HG03159 (cell line): ENCODE measurements around the gene CAPZA1.

ENCODE experiments used
- ATAC-seq: cut with Tn5 transposase; IDR thresholded peaks from one replicate; pipeline ENCODE4 v1.9.1; 2021; ENCODE audit warnings: mild to moderate bottlenecking, moderate library complexity; ENCODE audit not compliant: unreplicated experiment

The CAPZA1 gene

DNA sequence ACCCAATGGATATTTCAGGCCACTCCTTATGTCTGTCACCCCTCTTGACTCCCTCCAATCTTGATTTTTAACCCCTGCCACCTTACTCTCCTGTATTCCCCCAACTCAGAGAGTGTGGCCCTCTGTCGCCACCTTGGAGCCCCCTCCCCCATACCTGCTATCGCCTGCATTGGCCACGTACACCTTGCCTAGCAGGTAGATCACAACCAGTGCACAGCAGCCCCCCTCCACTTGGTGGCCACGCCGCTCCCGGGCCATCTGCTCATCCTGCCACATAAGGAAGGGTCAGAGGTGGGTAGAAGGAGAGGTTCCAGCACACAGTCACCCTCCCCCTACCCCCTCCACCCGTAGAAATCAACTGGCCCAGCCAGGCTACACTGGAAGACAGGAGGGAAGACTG is 92.6 kb downstream of the CAPZA1 start:
- ATAC-seq, result no peak

GRCh38 chr1:112712701-112713128 is 93.1 kb downstream of the CAPZA1 start:
- ATAC-seq, result no peak

DNA sequence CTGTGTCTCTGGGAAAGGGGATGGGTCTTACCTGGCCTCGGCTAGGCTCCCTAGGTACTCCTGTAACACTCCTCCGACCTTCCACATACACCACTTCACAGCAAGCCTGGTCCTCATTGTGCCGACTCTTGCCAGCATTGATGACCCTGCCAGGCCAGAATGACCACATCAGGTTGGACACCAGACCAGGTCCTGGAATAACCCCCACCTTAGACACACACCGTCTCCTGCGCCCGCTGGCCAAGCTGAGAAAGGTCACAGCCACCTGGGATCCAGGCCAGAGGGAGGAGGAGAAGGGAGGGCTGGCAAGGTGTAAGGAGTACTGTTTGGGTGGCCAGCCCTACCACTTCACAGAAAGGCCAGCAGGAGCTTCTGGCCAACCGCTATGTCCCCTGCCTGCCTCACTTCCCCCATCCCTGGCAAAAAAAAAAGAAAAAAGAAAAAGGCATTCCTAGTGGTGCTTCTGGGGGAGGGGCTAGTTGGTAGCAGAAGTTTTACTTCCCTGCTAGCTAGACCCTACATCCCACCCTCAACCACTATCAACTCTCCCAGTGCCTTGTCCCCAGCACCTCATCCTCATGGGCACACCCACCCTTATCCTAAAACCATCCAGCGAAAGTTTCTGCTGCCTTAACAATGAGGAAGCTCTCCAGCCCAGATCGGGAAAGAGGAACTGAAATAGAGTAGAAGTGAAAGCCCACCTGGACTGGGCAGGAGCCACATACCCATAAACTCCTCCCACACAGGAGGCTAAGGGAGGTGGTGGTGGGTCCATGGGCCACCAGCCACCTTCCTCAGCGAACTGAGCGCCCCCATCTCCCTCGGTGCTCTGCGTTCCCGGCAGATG is 94.1 kb downstream of the CAPZA1 start:
- ATAC-seq, result peak; percentile 29

- ATAC-seq, result peak; percentile 3
These were observed 95.0 kb downstream of the CAPZA1 start for GRCh38 chr1:112714313-112715263.

- peak; percentile 76 for ATAC-seq
These were observed 95.8 kb downstream of the CAPZA1 start, which contains the start of gene PPM1J for GRCh38 chr1:112715264-112716053. Gene PPM1J, minus strand, starts transcription at chr1:112715332. Its CDS starts 31 bp downstream, at chr1:112715301.

DNA sequence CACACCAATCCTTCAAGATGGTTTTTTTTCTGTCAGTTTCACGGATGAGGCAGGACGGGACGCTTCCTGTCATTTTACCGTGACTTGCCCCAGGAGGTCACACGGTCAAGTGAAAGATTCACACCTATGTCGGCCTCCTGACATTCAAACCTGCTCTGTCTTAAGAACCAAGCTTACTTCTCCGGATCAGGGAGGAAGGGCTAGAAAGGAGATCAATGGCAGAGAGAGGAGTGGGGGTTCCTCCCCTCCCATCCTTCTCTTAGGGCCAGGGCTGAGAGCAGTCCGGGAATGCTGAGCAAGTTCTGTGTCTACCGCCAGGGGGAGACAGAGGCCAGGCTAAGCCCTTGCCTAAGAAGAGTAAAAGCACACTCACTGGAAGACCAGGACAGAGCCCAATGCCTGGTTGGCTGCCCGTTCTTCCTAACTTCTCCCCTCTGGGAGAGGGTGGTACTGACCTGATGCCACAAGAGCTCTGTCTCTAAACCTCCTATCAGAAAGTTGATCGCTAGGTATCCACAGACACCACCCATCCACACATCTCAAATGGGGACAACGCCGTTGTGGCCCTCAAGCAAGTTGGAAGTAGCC is 96.6 kb downstream of the CAPZA1 start:
- ATAC-seq, result no peak

GRCh38 chr1:112717263-112717873 is 97.7 kb downstream of the CAPZA1 start:
- ATAC-seq, result no peak

DNA sequence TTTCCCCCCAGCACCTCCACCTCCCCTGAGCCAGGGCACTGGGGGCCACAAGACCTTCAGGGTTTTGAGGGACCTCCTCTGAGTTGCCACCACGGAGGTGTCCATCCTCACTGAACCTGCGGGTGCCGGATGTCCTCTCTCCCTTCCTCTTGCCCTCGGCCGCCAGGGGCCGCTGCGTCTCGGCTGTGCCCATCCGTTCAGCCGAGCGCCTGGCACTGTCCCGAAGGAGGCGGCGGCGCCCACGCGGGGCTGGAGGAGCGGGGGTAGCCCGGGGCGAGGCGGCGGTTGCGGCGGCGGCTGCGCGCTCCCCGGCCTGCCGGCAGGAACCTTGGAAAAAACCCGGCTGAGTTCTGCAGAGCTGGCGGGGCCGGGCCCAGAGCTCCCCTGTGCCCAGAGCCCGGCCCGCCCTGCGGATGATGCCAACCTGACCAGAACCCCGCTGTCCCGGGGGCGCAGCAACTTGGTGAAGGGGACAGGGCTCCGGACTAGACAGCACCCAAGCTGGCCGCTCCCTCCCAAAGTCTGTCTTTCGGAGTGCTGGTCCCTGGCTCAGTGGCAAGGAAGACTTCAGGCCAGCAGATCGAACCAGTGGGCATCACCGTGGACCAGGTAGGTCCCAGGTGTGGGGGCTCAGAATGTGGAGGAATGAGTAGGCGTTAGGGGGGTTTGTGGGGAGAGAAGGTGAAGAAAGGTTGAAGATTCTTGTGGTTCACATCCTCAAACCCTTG is 99.2 kb downstream of the CAPZA1 start:
- no peak for ATAC-seq

DNA sequence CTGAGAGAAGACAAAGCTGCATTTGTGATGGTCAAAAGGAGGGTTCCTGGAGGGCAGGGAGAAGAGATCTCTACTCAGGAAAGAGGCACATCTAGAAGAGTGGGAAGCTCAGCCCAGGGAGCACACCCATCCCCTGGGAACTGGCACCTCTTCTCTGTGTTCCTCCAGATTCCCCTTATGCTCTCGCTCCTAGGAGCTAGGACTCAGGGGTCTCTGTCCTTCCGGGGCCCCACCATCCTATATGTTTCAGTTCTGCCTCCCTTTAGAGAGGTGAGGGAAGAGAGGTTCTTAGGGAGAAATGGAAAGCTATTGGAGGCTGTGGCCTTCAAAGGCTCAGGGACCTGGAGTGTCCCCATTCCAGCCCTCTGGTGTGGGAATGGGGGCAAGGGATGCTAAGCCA is 100.1 kb downstream of the CAPZA1 start:
- ATAC-seq, result no peak

DNA sequence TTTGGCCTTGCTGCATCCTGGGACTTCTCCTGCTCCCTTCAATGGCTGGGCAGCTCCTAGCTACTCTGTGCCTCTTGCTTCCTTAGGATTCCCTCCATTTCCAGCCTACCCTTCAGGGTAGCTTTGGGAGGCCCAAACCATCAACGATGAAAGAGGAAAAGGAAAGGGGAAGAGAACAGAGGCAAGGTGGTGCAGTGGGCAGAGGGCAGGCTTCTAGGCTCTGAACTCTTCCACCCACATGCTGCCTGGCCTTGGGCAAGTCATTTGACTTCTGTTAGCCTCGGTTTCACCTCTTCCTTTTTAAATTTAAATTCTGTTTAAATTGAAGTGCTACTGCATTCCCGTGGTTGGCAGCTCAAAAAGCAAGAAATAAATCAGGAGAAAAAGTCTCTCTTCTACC is 101.2 kb downstream of the CAPZA1 start:
- no peak for ATAC-seq
